Stromal cell of bone marrow (primary cell): ENCODE results near the gene COX19.
"Not testable (repeated sequence)": the region's sequence is repeated elsewhere in the genome, so short reads cannot be mapped to it uniquely, and the experiment has no call there.

Source experiments
- DNase-seq: peaks from one replicate; pipeline ENCODE4 v3.0.0-alpha.2; 2012; ENCODE audit warnings: low read depth

Gene COX19

GRCh38 chr7:1010226-1010625 lies 34.9 kb upstream of the COX19 start:
- no peak for DNase-seq

DNA sequence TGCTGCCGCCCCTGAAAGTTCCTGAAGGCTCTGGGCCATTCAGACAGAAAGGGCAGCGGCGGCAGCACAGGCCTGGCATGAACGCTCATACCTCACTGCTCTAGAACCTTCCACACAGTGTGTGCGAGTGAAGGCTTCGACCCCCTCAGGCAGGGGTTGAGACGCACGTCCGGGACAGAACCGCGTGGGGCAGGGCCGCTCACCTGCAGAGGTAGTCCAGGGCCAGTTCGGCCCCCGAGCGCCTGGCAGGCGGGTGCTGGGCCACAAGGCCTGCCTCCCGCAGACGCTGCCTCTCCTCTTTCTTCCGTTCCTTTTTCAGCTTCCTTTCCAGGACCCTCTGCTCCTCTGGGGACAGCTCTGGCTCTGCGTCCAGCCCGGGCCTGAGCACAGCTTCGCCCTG lies 34.4 kb upstream of the COX19 start:
- DNase-seq, result no peak

DNA sequence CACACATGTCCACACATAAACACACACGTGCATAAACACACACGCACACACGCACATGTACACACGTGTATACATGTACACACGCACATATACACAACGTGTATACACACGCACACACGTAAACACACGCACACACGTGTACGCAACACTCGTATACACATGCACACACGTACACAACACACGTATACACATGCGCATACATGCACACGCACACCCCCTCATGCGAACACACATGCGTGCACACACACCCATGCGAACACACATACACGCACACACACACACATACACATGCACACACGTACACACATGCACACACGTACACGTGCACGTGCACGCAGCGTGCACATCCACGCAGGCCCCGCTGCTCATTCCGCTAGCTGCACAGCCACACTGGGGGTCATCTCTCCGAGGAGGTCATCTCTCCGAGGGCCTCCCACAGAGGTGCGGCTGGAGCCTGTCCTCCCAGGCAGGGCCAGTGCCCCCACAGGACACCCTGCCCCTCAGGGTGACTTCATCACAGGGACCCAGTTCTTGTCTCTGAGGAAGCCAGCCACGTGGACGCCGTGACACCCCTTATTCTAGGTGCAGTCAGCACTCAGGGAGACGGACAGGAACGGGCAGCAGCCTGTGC lies 33.5 kb upstream of the COX19 start:
- no peak for DNase-seq

DNA sequence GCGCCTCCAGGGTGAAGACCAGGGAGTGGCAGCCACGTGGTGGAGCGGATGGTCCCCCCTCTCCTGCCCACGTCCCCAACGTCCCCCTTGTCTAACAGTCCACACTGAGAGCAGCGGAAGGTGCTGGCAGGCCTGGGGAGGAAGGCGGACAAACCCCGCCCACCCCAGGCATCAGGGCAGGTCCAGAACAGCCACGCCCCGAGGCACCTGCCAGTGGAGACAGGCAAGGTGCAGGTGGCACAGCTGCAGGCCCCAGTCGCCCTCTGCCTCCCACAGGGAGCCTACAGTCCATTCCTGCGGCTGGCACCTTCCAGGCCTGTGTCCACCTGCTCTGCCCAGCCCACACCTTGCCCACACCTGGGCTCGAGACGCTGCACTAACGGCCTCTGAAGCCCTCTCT lies 32.6 kb upstream of the COX19 start:
- DNase-seq, result no peak

DNA sequence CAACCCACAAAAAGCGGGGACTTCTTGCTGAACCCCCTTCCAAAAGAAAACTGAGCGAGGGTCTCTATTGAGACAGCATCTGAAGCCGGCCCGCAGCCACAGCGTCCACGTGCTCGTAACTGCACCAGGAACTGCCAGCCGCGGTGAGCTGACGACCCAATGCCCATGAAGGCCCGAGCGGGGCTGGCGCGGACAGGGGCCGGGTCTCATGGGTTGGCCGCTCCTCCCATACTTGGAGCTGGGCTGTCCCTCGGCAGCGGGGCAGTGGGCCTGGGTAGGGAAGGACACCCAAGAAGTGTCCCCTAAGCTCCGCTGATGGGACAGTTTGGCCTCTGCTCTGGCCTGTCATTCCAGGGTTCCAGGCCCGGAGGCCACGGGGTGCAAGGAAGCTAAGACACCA lies 30.0 kb upstream of the COX19 start:
- DNase-seq, result no peak

DNA sequence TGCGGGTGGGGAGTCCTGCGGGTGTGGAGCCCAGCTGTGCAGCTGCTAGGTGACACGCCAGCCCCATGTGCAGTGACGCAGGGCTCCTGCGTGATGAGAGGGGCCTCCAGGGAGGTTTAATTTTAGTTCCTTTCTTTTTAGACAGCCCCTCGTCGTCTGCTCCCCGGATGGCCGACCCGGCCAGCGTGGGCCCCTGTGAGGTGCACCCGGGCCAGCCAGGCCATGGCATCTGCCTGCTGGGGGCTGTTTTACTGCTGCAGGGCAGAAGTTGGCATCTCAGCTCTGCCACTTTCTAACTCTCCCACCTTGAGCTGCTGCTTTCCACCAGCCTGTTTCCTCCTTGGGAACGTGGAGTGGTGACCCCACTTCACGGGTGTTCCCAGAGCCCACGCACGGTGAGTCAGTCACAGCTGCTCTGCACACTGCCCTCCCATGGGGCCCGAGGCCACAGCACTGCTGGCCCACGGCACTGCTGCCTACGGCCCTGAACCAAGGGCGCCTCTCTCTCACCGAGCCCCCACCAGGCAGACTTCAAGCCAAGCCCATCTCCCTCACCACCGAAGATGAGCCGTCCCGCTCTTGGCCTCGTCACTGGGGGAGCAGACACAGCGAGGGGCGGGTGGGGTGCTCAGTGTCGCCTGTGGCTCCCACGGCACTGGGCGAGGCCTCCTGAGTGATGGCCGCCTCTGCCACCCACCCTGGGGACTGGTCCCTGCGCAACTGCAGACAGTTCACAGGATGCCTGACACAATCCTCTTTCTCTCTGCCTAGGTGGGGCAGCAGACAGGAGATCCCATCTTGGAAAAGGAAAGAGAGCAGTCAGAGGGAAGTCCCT lies 28.9 kb upstream of the COX19 start:
- DNase-seq, result no peak

- not testable (repeated sequence) for DNase-seq
Observed at GRCh38 chr7:1002445-1002844, 27.1 kb upstream of the COX19 start.

DNA sequence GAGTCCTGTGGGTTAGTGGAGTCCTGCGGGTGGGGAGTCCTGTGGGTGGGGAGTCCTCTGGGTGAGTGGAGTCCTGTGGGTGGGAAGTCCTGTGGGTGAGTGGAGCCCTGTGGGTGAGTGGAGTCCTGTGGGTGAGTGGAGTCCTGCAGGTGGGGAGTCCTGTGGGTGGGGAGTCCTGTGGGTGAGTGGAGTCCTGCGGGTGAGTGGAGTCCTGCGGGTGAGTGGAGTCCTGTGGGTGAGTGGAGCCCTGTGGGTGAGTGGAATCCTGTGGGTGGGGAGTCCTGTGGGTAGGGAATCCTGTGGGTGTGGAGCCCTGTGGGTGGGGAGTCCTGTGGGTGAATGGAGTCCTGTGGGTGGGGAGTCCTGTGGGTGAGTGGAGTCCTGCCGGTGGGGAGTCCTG lies 26.7 kb upstream of the COX19 start:
- not testable (repeated sequence) for DNase-seq

- not testable (repeated sequence) for DNase-seq
Observed at GRCh38 chr7:1001069-1001770, 25.9 kb upstream of the COX19 start.

GRCh38 chr7:999941-1000935 lies 24.9 kb upstream of the COX19 start:
- DNase-seq, result no peak

GRCh38 chr7:999149-999879 lies 24.0 kb upstream of the COX19 start:
- no peak for DNase-seq

DNA sequence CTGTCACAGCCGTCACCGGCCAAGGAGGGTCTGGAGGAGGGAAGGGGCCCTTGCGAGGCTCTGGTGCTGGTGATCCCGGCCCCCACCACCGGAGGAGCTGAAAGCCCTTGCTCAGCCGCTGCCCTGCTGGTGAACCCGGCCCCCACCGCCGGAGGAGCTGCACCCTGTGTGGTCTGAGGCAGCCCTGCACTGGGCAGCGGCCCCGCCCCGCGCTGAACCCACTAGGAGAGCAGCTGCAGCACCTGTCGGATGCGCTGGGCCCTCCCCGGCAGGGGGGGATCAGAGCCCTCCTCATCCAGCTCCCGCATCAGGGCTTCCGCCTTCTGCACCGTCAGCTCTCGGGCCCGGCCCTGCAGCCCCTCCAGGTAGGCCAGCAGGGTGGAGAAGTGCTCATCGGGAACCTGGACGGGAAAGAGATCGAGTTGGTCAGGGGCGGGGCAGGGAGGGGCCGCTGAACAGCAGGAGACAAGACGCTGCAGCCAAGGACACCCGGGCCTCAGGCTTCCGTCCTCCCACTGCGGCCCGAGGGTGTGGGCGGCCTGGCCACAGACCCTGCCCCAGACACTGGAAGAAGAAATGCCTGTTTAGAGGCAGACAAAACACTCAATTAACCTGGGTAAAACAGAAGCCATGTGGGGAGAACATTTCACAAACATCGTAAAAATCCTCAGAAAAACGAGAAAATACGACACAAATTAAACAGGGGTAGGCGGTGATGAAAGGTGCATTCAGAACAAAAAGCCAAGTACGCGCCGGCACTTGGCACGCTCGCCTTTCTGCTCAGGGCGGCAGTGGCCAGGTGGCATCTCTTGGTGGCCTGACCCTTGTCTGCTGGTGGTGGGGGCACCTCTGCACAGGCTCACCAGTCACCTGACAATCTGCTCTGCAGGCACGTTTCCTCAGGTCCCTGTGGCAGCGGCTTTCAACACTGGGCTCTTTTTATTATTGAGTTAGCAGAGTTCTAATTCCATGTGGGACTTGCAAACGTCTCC lies 22.4 kb upstream of the COX19 start:
- DNase-seq, result no peak

GRCh38 chr7:996079-996872 lies 20.9 kb upstream of the COX19 start:
- no peak for DNase-seq

DNA sequence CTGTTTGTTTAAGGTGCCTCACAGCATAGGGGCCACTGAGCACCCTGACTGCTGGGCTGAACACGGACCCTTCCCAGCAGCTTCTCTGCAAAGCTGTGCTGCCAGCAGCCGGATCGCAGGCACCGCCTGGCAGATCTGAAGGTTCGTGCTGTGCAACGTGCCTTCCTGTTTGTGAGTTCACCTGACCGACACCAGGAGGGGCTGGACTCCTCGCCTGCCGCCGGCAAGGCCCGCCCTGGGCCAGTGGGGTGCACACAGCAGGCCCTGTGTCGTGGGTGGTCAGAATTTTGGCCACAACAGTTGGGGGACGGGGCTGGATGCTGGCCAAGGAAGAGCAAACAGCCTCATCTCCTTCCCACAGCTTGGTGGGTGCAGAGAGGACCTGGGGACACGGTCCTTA lies 20.2 kb upstream of the COX19 start:
- no peak for DNase-seq

DNA sequence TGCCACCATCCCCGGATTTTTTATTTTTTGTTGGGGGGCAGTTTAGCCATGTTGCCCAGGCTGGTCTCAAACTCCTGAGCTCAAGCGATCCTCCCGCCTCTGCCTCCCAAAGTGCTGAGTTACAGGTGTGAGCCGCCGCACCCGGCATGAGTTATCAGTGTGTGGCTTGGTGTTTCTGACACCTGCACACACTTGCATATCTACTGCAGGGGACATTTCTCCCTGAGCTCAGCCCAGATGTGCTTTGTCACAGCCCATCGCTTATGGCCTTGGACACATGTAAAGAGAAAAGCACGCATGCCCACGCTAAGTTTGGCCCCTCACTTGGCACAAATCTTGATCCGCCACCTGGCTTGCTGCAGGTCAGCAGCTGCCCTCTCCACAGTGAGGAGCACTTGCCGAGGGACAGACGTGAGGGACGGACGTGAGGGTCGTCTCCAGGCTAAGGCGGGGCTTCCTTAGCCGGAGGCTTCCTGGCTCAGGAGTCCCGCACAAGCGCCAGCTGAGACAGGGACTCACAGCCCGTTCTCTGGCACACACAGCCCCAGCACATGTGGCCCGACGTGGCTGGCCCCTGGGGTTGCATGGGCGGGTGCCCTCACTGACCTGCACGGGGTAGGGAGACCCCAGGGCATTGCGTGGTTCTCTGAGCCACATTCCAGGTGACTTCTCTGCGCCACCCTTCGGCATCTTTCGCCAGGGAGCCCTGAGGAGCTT lies 19.4 kb upstream of the COX19 start:
- DNase-seq, result no peak

DNA sequence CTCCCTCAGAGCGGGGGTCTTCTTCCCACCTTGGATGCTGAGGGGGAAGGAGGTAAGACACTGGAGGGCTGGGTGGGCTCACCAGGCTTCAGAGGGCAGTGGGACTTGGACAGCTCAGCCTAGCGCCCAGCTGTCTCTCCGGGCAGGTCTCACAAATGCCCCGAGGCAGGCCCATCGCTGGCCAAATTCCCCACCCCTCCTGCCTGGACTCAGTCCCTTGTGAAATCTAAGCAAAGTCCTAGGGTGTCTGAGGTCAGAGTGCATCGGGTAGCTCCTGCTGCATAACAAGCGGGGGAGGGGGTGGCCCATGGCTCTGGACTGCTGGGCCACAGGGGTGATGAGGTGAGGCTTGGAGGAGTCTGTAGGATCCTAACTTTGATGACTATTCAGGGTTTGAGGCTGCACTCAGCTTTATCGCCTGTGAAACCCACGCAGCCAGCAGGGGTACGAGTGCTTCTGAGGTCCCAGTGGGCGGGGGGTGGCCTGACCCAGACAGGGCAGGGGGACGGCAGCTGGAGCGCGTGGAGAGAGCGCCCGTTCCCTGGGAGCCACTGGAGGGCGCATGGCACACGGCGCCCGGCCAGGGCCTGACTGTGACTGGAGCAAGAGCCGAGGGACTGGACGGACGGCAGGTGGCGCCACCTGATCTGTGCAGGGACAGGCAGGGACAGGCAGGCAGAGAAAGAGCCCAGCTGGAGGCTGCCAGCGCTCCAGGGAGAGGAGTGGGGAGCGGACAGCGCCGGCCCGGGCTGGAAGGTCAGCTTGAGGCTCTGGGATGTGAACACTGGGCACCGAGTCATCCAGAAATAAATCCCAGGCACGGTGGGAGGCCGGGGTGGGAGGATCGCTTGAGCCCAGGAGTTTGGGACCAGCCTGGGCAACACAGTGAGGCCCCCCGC lies 17.6 kb upstream of the COX19 start:
- peak; percentile 86 for DNase-seq
